ENCODE data around the gene WFDC6. TPM values are rescaled to one million over a fixed set of nuclear protein-coding genes. Genes with fewer than 3 reads are reported as not detected.
"Not testable (repeated sequence)": the region's sequence is repeated elsewhere in the genome, so short reads cannot be mapped to it uniquely, and the experiment has no call there.

Gene WFDC6
- total RNA-seq: not detected

- TF ChIP-seq POLR2A (IDR thresholded peaks at IDR 0.05) (no peak), EP300 (IDR thresholded peaks at IDR 0.05; ENCODE audit: low read depth) (no peak), POLR2AphosphoS5 (IDR thresholded peaks at IDR 0.05) (no peak)
- TF ChIP-seq, protein P1, sequence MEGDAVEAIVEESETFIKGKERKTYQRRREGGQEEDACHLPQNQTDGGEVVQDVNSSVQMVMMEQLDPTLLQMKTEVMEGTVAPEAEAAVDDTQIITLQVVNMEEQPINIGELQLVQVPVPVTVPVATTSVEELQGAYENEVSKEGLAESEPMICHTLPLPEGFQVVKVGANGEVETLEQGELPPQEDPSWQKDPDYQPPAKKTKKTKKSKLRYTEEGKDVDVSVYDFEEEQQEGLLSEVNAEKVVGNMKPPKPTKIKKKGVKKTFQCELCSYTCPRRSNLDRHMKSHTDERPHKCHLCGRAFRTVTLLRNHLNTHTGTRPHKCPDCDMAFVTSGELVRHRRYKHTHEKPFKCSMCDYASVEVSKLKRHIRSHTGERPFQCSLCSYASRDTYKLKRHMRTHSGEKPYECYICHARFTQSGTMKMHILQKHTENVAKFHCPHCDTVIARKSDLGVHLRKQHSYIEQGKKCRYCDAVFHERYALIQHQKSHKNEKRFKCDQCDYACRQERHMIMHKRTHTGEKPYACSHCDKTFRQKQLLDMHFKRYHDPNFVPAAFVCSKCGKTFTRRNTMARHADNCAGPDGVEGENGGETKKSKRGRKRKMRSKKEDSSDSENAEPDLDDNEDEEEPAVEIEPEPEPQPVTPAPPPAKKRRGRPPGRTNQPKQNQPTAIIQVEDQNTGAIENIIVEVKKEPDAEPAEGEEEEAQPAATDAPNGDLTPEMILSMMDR (IDR thresholded peaks at IDR 0.05): no peak
- H3K4me3 ChIP-seq: no peak within 1 kb of the TSS
- no peak within 1 kb of the TSS for H3K27ac ChIP-seq
- in situ Hi-C loops (cut with MboI; ENCODE audit: low pct_ligation_motif_present in 1 of 4, low pct_unique_long_range_greater_than_20kb in 1 of 4, low sequenced_read_pairs in 3 of 4) (loop anchor here in 2 of 4 donors (25.0 kb wide), 1 partner anchor 223 kb away; no protein-coding TSS in a partner anchor), intact Hi-C loops (cut with DNase I; ENCODE audit: low total_unique reads) (no loop called here)
- WGBS, 2 donors (ENCODE audit: low coverage in 1 of 2): 75% methylated on average over 2 of the region's 2 CpGs; no CpG with 5 or more reads in 1 of the 2 donors
- H3K9me3 ChIP-seq: no peaks in the 10 kb centered on the region
- peaks cover 12% of the 10 kb centered on the region for H3K27me3 ChIP-seq
- H3K4me1 ChIP-seq: no peaks in the 10 kb centered on the region
- no peak for DNase-seq
- H3K36me3 ChIP-seq: no peaks in the 10 kb centered on the region
These were observed at the start of gene WFDC6 for GRCh38 chr20:45539382-45539781. Gene WFDC6, minus strand, starts transcription at chr20:45539482. Its CDS starts 75 bp downstream, at chr20:45539407.

DNA sequence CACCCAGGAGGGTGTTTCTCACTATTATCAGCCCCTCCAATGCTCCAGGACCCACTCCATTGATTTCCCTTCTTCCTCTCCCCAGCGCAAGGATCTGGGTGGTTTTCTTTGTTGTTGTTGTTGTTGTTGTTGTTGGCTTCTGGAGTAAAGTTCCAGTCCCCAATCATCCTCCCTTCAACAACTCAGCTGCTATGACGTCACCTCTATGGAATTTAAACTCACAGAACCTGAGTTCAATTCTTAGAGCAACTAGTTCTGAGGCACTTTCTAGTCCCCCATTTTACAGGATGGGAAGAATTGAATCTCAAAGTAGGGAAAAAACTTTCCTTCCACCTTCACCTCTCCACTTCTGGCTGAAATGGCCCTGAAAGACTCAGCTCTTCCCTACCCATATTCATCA lies 49.5 kb upstream of the WFDC6 start:
- Histone ChIP-seq H3K9me3 (no peaks in the 10 kb centered on the region), H3K27me3 (no peaks in the 10 kb centered on the region), H3K4me3 (no peak overlapping the region), H3K4me1 (no peaks in the 10 kb centered on the region), H3K27ac (no peak overlapping the region), H3K36me3 (no peaks in the 10 kb centered on the region)
- in situ Hi-C loops (cut with MboI; ENCODE audit: low pct_ligation_motif_present in 1 of 4, low pct_unique_long_range_greater_than_20kb in 1 of 4, low sequenced_read_pairs in 3 of 4) (loop anchor here in 1 of 4 donors (25.0 kb wide), 1 partner anchor 174 kb away; no protein-coding TSS in a partner anchor), intact Hi-C loops (cut with DNase I; ENCODE audit: low total_unique reads) (no loop called here)
- TF ChIP-seq, protein P1 (IDR thresholded peaks at IDR 0.05): no peak
- TF ChIP-seq POLR2A (IDR thresholded peaks at IDR 0.05) (no peak), EP300 (IDR thresholded peaks at IDR 0.05; ENCODE audit: low read depth) (no peak), POLR2AphosphoS5 (IDR thresholded peaks at IDR 0.05) (no peak)
- 74 to 91% methylated on average over 2 of the region's 2 CpGs for WGBS, 2 donors (ENCODE audit: low coverage in 1 of 2)
- DNase-seq: no peak

- H3K4me3 ChIP-seq; H3K36me3 ChIP-seq; H3K27ac ChIP-seq; intact Hi-C loops (cut with DNase I; ENCODE audit: low total_unique reads); H3K27me3 ChIP-seq; DNase-seq; H3K9me3 ChIP-seq; H3K4me1 ChIP-seq: not testable (repeated sequence)
- WGBS, 2 donors (ENCODE audit: low coverage in 1 of 2): 71 to 80% methylated on average over 4 to 5 of the region's 5 CpGs
- in situ Hi-C loops (cut with MboI; ENCODE audit: low pct_ligation_motif_present in 1 of 4, low pct_unique_long_range_greater_than_20kb in 1 of 4, low sequenced_read_pairs in 3 of 4): loop anchor here in 1 of 4 donors (25.0 kb wide), 1 partner anchor 176 kb away; no protein-coding TSS in a partner anchor
These were observed 46.7 kb upstream of the WFDC6 start for GRCh38 chr20:45585986-45586385.

GRCh38 chr20:45584294-45584693 lies 45.0 kb upstream of the WFDC6 start:
- H3K4me1 ChIP-seq; H3K36me3 ChIP-seq; DNase-seq; H3K4me3 ChIP-seq; H3K27me3 ChIP-seq; H3K9me3 ChIP-seq; intact Hi-C loops (cut with DNase I; ENCODE audit: low total_unique reads); H3K27ac ChIP-seq: not testable (repeated sequence)
- in situ Hi-C loops (cut with MboI; ENCODE audit: low pct_ligation_motif_present in 1 of 4, low pct_unique_long_range_greater_than_20kb in 1 of 4, low sequenced_read_pairs in 3 of 4): loop anchor here in 1 of 4 donors (25.0 kb wide), 1 partner anchor 178 kb away; no protein-coding TSS in a partner anchor
- 89 to 90% methylated on average over 4 to 5 of the region's 5 CpGs for WGBS, 2 donors (ENCODE audit: low coverage in 1 of 2)

GRCh38 chr20:45583502-45583901 lies 44.2 kb upstream of the WFDC6 start:
- H3K4me1 ChIP-seq: no peaks in the 10 kb centered on the region
- in situ Hi-C loops (cut with MboI; ENCODE audit: low pct_ligation_motif_present in 1 of 4, low pct_unique_long_range_greater_than_20kb in 1 of 4, low sequenced_read_pairs in 3 of 4): loop anchor here in 1 of 4 donors (25.0 kb wide), 1 partner anchor 179 kb away; no protein-coding TSS in a partner anchor
- no peak overlapping the region for H3K27ac ChIP-seq
- no peaks in the 10 kb centered on the region for H3K36me3 ChIP-seq
- H3K9me3 ChIP-seq: no peaks in the 10 kb centered on the region
- H3K4me3 ChIP-seq: no peak overlapping the region
- no peaks in the 10 kb centered on the region for H3K27me3 ChIP-seq
- WGBS, 2 donors (ENCODE audit: low coverage in 1 of 2): 87% methylated on average over 3 of the region's 3 CpGs; no CpG with 5 or more reads in 1 of the 2 donors
- TF ChIP-seq POLR2A (IDR thresholded peaks at IDR 0.05) (no peak), EP300 (IDR thresholded peaks at IDR 0.05; ENCODE audit: low read depth) (no peak), POLR2AphosphoS5 (IDR thresholded peaks at IDR 0.05) (no peak)
- TF ChIP-seq, protein P1 (IDR thresholded peaks at IDR 0.05): no peak
- intact Hi-C loops (cut with DNase I; ENCODE audit: low total_unique reads): no loop called here
- no peak for DNase-seq
